GM18873 (cell line): ENCODE results near the gene SPG7.

Experiments
- ATAC-seq: cut with Tn5 transposase; IDR thresholded peaks from one replicate; pipeline ENCODE4 v1.9.1; 2021; ENCODE audit warnings: mild to moderate bottlenecking, moderate library complexity, moderate number of reproducible peaks; ENCODE audit not compliant: unreplicated experiment, low FRiP score

Gene SPG7

GRCh38 chr16:89593841-89594240 is 85.6 kb downstream of the SPG7 start:
- no peak for ATAC-seq

GRCh38 chr16:89595330-89596060 is 87.3 kb downstream of the SPG7 start:
- ATAC-seq = no peak

- no peak for ATAC-seq
Observed at GRCh38 chr16:89596061-89596689, 88.0 kb downstream of the SPG7 start.

GRCh38 chr16:89596957-89597649 is 88.9 kb downstream of the SPG7 start:
- no peak for ATAC-seq

GRCh38 chr16:89598199-89598598 is 90.0 kb downstream of the SPG7 start:
- ATAC-seq = no peak

- ATAC-seq = no peak
Observed at GRCh38 chr16:89599451-89599858, 91.3 kb downstream of the SPG7 start.

- no peak for ATAC-seq
Observed at GRCh38 chr16:89599902-89600301, 91.7 kb downstream of the SPG7 start.

GRCh38 chr16:89600427-89600826 is 92.2 kb downstream of the SPG7 start:
- ATAC-seq = no peak

- no peak for ATAC-seq
Observed at GRCh38 chr16:89600956-89601355, 92.8 kb downstream of the SPG7 start.

GRCh38 chr16:89601906-89602272 is 93.7 kb downstream of the SPG7 start:
- ATAC-seq = no peak

- ATAC-seq = no peak
Observed at GRCh38 chr16:89602273-89602951, 94.2 kb downstream of the SPG7 start.

GRCh38 chr16:89602952-89603590 is 94.9 kb downstream of the SPG7 start:
- ATAC-seq = no peak

- ATAC-seq = no peak
Observed at GRCh38 chr16:89604764-89605163, 96.6 kb downstream of the SPG7 start.

- no peak for ATAC-seq
Observed at GRCh38 chr16:89605186-89605970, 97.2 kb downstream of the SPG7 start.

- ATAC-seq = no peak
Observed at GRCh38 chr16:89606006-89606405, 97.8 kb downstream of the SPG7 start.
